ENCODE results near the gene PDE7B.

PDE7B gene

GRCh38 chr6:135851442-135852271 is at the start of gene PDE7B:
TSS of gene PDE7B (plus strand) at chr6:135851701.
- TF ChIP-seq CTCF (IDR thresholded peaks at IDR 0.05; ENCODE audit: control insufficient read depth, insufficient read depth, low read depth, low read length, missing control alignments), result no peak
- peak; percentile 98 for DNase-seq (ENCODE audit: low read depth)
- H3K4me3 ChIP-seq (ENCODE audit: control insufficient read depth, low read depth, low read length), result peak within 1 kb of the TSS; percentile 35

GRCh38 chr6:135801755-135802465 is 49.6 kb upstream of the PDE7B start:
- no peak for DNase-seq (ENCODE audit: low read depth)
- no peak for TF ChIP-seq CTCF (IDR thresholded peaks at IDR 0.05; ENCODE audit: control insufficient read depth, insufficient read depth, low read depth, low read length, missing control alignments)
- no peak overlapping the region for H3K4me3 ChIP-seq (ENCODE audit: control insufficient read depth, low read depth, low read length)

GRCh38 chr6:135810486-135810885 is 41.0 kb upstream of the PDE7B start:
- no peak overlapping the region for H3K4me3 ChIP-seq (ENCODE audit: control insufficient read depth, low read depth, low read length)
- TF ChIP-seq CTCF (IDR thresholded peaks at IDR 0.05; ENCODE audit: control insufficient read depth, insufficient read depth, low read depth, low read length, missing control alignments), result no peak
- no peak for DNase-seq (ENCODE audit: low read depth)

GRCh38 chr6:135811170-135811569 is 40.3 kb upstream of the PDE7B start:
- TF ChIP-seq CTCF (IDR thresholded peaks at IDR 0.05; ENCODE audit: control insufficient read depth, insufficient read depth, low read depth, low read length, missing control alignments), result no peak
- DNase-seq (ENCODE audit: low read depth), result no peak
- no peak overlapping the region for H3K4me3 ChIP-seq (ENCODE audit: control insufficient read depth, low read depth, low read length)

DNA sequence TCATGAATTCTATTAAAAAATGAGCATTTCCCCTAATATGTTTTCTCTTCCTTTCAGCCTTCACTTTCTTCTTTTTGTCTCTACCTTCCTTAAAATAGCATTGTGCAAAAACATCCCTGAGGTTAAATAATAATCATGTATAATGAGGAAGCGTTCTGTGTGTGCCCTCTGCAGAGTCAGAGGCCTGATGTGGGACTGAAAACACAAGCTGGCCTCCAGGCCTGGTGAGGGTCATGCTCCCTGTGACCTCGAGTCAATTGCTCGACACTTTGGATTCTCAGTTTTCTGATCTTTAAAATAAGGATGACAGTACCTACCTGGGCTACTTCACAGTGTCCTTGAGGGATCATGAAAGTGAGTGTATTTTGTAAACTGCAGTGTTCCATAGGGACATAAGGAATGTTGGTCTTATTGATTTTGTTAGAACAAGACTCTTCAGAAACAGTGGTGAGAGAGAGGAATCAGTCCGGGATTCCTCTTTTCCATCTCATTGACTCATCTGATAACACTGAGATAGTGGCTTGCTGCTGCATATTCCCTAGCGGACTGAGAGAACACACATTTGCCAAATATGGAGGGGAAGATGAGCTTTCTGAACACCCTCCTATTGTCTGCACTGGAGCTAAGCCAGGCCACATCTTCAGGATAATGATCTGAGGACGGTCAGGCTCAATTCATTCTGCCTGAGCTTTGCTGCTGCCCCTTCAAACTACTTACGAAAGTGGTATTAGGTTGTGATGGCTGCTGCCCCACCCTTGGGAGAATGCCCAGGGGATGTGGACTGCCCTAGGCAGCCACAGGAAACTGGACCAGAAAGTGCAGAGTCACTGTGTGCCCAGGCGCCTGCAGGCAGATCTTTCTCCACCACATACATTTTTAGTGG is 39.6 kb upstream of the PDE7B start:
- TF ChIP-seq CTCF (IDR thresholded peaks at IDR 0.05; ENCODE audit: control insufficient read depth, insufficient read depth, low read depth, low read length, missing control alignments), result no peak
- H3K4me3 ChIP-seq (ENCODE audit: control insufficient read depth, low read depth, low read length), result no peak overlapping the region
- DNase-seq (ENCODE audit: low read depth), result no peak

DNA sequence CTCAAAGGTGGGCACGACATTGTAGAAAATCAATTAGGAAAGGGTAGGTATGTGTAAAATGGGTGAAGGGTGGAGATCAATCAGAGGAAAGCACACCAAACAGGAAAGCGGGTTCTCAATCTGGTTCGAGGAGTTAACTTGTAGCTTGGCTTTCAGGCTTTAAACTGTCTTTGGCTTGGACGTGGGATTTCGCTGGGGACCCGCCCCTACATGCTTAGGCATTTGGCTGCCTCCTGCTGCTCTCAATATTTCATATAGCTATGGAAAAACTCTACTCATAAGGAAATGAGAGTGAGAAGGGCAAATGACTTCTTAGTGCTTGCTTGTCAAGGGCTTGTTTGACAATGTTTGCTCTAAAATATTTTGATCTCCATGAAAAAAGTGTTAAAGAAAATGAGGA is 38.1 kb upstream of the PDE7B start:
- no peak overlapping the region for H3K4me3 ChIP-seq (ENCODE audit: control insufficient read depth, low read depth, low read length)
- no peak for TF ChIP-seq CTCF (IDR thresholded peaks at IDR 0.05; ENCODE audit: control insufficient read depth, insufficient read depth, low read depth, low read length, missing control alignments)
- DNase-seq (ENCODE audit: low read depth), result no peak

Data from AG09309 (cell line).